Esophagus muscularis mucosa (tissue), 4 donors: ENCODE results near the gene HES2. TPM values are rescaled to one million over a fixed set of nuclear protein-coding genes. Genes with fewer than 3 reads are reported as not detected.
A peak's percentile ranks its signal among the peaks of the same experiment; 100 is the strongest.
"Not testable (repeated sequence)": the region's sequence is repeated elsewhere in the genome, so short reads cannot be mapped to it uniquely, and the experiment has no call there.

ENCODE experiments used
- DNase-seq: peaks from one replicate; pipeline ENCODE4 v3.0.0-alpha.2; 2017; ENCODE audit errors: extremely low spot score
- H3K27ac ChIP-seq, 4 donors: fragments of 200-600 bp; sonication (generic); replicated peaks in 1 of 4; 1 replicate in 3 of 4; 2 replicates in 1 of 4; pipeline ENCODE4 v1.5.1; 2016 to 2019; ENCODE audit warnings: mild to moderate bottlenecking in 1 of 4
- H3K27me3 ChIP-seq, 4 donors: fragments of 200-600 bp; sonication (generic); one replicate each; pipeline versions ENCODE4 v1.5.1 to v1.6.0; 2016 to 2019
- H3K36me3 ChIP-seq, 4 donors: fragments of 200-600 bp; sonication (generic); one replicate each; pipeline ENCODE4 v1.5.1; 2016 to 2019
- H3K4me1 ChIP-seq, 4 donors: fragments of 200-600 bp; sonication (generic); one replicate each; pipeline ENCODE4 v1.5.1; 2016 to 2019
- H3K4me3 ChIP-seq, 4 donors: fragments of 200-600 bp; sonication (generic); 1 replicate in 2 of 4; 2 replicates in 2 of 4; pipeline ENCODE4 v1.5.1; 2016 to 2019; ENCODE audit warnings: mild to moderate bottlenecking in 4 of 4, moderate library complexity in 1 of 4
- H3K9me3 ChIP-seq, 4 donors: fragments of 200-600 bp; sonication (generic); 1 replicate in 3 of 4; 2 replicates in 1 of 4; pipeline ENCODE4 v1.5.1; 2016 to 2019
- CTCF ChIP-seq, 3 experiments: fragments of 200-600 bp in 2 of 3; fragments of 450-650 bp in 1 of 3; sonication (generic) in 2 of 3; IDR thresholded peaks; one replicate each; pipeline ENCODE4 v1.5.1; 2017 to 2019; ENCODE audit warnings: antibody characterized with exemption in 3 of 3, mild to moderate bottlenecking in 2 of 3, moderate library complexity in 1 of 3
- EP300 ChIP-seq: sonication (generic); formaldehyde crosslinking; IDR thresholded peaks from one replicate; pipeline ENCODE4 v1.6.1; 2017; ENCODE audit warnings: antibody characterized with exemption
- POLR2A ChIP-seq: fragments of 450-650 bp; IDR thresholded peaks from one replicate; pipeline ENCODE4 v1.6.1; 2017; ENCODE audit warnings: antibody characterized with exemption, moderate library complexity, mild to moderate bottlenecking, low read depth
- POLR2AphosphoS5 ChIP-seq, 2 donors: sonication (generic); formaldehyde crosslinking; IDR thresholded peaks; one replicate each; pipeline ENCODE4 v1.6.1; 2017; ENCODE audit warnings: antibody characterized with exemption in 2 of 2
- WGBS: methylation state at CpG from one replicate; pipeline ENCODE4 v1.1.5; 2018; 5-methylcytosine and 5-hydroxymethylcytosine counted together
- intact Hi-C: fragments of 100-400 bp; cut with DNase I; formaldehyde crosslinking; loops from one replicate; pipeline ENCODE4 v1.15.1; 2023
- total RNA-seq, 4 donors: library from RNA; depleted of rRNA; stranded (reverse); fragments of >200 nt; gene quantifications; one replicate each; pipeline versions ENCODE4 v1.1.0 to v1.2.1, GENCODE V29; 2016

The HES2 gene
- total RNA-seq, 4 donors from 2014 or later, result not detected

DNA sequence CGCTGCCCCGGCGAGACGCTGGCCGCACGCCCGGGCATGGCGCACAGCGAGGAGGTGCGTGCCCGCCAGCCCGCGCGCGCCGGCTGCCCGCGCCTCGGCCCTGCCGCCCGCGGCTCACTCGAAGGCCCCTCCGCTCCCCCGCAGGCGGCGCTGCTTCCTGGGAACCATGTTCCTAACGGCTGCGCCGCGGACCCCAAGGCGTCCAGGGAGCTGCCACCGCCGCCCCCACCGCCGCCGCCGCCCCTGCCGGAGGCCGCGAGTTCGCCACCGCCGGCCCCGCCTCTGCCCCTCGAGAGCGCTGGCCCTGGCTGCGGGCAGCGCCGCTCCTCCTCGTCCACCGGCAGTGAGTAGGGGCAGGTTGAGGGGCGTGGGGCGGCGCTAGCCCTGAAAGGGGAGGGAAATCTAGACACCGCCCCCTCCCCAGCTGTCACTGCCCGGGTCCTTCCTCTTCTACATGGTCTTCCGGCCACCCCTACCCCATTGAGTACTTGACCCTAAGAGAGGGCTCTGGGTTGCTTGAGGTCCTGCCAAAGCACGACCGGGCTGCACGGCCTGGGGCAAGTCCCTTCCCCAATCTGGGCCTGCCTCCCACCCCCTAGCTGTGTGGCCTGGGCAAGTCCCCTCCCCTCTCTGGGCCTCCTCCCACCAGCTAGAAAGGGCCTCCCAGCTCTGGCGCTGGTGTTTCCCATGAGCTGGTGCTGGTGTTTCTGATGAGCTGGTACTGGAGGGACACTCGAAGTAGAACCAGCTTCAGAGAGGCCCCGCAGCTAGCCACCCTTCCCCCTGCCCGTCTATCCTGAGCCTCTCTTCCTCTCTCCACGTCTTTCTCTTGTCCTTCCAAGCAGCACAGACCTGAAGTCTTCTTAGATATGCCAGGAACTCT lies 29.3 kb upstream of the HES2 start:
- peaks cover 10 to 31% (median 27%) of the 10 kb centered on the region in 4 donors for H3K4me1 ChIP-seq
- H3K27ac ChIP-seq, result no peak overlapping the region
- H3K36me3 ChIP-seq, result no peaks in the 10 kb centered on the region
- intact Hi-C loops, result no loop called here
- 20% methylated on average over 13 of the region's 66 CpGs for WGBS
- peak overlapping the region; percentile 25 to 51 (median 34) for H3K4me3 ChIP-seq
- TF ChIP-seq EP300, result no peak
- no peak for TF ChIP-seq POLR2A
- TF ChIP-seq CTCF (IDR thresholded peaks at IDR 0.05), result no peak
- TF ChIP-seq POLR2AphosphoS5 (IDR thresholded peaks at IDR 0.05), result no peak
- H3K9me3 ChIP-seq, result no peaks in the 10 kb centered on the region
- DNase-seq, result no peak
- H3K27me3 ChIP-seq, result peaks cover 0 to 97% (median 49%) of the 10 kb centered on the region in 4 donors

- Histone ChIP-seq H3K9me3 (no peaks in the 10 kb centered on the region), H3K4me1 (peaks cover 10 to 28% (median 25%) of the 10 kb centered on the region in 4 donors), H3K4me3 (peak overlapping the region; percentile 25 to 51 (median 34)), H3K27me3 (peaks cover 0 to 96% (median 46%) of the 10 kb centered on the region in 4 donors), H3K36me3 (no peaks in the 10 kb centered on the region), H3K27ac (no peak overlapping the region)
- intact Hi-C loops, result no loop called here
- DNase-seq, result no peak
- 0% methylated on average over 11 of the region's 68 CpGs for WGBS
- TF ChIP-seq CTCF (IDR thresholded peaks at IDR 0.05) (no peak), POLR2A (no peak), POLR2AphosphoS5 (IDR thresholded peaks at IDR 0.05) (no peak), EP300 (no peak)
These were observed 28.4 kb upstream of the HES2 start for GRCh38 chr1:6447818-6448748.

DNA sequence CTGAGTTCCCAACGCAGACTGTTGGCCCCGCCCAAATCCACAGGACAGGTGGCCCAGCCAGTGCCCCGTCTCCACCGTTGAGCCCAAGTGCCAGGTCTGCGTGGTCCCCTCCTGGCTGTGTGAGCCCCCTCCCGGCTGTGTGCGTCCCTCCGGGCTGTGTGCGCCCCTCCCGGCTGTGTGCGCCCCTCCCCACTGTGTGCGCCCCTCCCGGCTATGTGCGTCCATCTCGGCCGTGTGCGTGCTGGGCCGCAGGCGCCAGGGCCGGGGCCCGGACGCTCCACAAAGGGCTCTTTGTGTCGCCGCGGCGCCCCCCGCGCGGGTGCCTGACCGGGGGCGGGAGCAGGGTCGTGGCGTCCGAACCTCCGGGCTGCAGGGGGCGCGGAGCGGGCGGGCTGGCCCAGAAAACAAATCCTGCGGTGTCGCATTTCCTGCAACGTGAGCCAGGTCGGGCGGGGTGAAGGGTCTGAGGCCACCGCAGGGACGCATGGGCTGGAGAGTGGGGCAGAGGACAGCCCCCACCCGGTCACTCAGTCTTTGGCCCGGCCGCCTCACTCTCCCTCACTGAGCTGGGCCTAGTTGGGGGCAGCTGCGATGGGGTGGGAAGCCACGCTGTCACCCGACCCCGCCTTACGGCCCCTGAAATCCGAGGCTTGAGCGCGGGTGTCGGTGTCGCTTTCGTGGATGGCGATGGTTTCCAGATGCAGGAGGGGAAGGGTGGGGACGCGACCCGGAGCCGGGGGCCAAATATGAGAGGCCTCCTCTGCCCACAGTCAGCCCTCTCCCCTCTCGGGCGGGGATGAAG lies 27.5 kb upstream of the HES2 start:
- Histone ChIP-seq H3K36me3 (no peaks in the 10 kb centered on the region), H3K9me3 (no peaks in the 10 kb centered on the region), H3K27me3 (peaks cover 0 to 94% (median 46%) of the 10 kb centered on the region in 4 donors), H3K4me1 (peaks cover 10 to 28% (median 25%) of the 10 kb centered on the region in 4 donors), H3K4me3 (peak overlapping the region in 3 of 4 donors; percentile 6 to 34 (median 22)), H3K27ac (no peak overlapping the region)
- intact Hi-C loops, result no loop called here
- TF ChIP-seq POLR2AphosphoS5 (IDR thresholded peaks at IDR 0.05) (no peak), EP300 (no peak), POLR2A (no peak), CTCF (IDR thresholded peaks at IDR 0.05) (no peak)
- WGBS, result 2% methylated on average over 16 of the region's 67 CpGs
- DNase-seq, result no peak

GRCh38 chr1:6446665-6447015 lies 26.9 kb upstream of the HES2 start:
- WGBS, result 90% methylated on average over 2 of the region's 4 CpGs

DNA sequence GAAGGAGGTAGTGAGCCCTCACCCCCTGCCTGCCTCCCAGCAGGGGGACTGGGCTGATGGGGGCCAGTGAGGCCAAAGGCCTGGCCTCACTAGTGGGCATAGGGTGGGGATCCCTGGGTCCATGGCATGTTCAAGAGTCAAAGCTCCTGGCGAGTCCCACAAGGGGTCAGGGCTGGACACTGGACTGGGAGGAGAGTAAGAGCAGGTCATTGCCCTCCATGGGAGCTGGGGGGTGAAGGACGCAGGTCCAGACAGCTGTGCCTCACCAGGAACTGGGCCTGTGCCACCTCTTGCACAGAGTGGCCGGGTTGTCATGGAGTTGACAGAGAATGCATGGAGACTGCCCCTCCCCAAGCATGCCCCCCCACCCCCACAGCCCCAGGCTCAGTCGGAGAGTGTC lies 26.2 kb upstream of the HES2 start:
- H3K27ac ChIP-seq, H3K36me3 ChIP-seq, intact Hi-C loops, H3K4me3 ChIP-seq, H3K9me3 ChIP-seq, DNase-seq: not testable (repeated sequence)
- Histone ChIP-seq H3K4me1 (peaks cover 10 to 28% (median 25%) of the 10 kb centered on the region in 4 donors), H3K27me3 (peaks cover 0 to 94% (median 41%) of the 10 kb centered on the region in 4 donors)
- 59% methylated on average over 2 of the region's 4 CpGs for WGBS

More at GRCh38 chr1:6446665-6447015, 26.9 kb upstream of the HES2 start:
- DNase-seq, result no peak
- Histone ChIP-seq H3K36me3 (no peaks in the 10 kb centered on the region), H3K4me1 (peaks cover 10 to 28% (median 25%) of the 10 kb centered on the region in 4 donors), H3K27me3 (peaks cover 0 to 94% (median 44%) of the 10 kb centered on the region in 4 donors), H3K9me3 (no peaks in the 10 kb centered on the region), H3K27ac (no peak overlapping the region), H3K4me3 (no peak overlapping the region)
- intact Hi-C loops, result no loop called here
- TF ChIP-seq EP300 (no peak), POLR2A (no peak), CTCF (IDR thresholded peaks at IDR 0.05) (no peak), POLR2AphosphoS5 (IDR thresholded peaks at IDR 0.05) (no peak)
